GM19238 (cell line): ENCODE measurements around the gene CACNA1C.
A peak's percentile ranks its signal among the peaks of the same experiment; 100 is the strongest.

Experiments used
- DNase-seq: peaks from one replicate; pipeline ENCODE4 v3.0.0; 2011; ENCODE audit warnings: low spot score; ENCODE audit not compliant: insufficient read length

CACNA1C gene

GRCh38 chr12:2052826-2053678 is at the start of gene CACNA1C:
CACNA1C (plus strand) TSS chr12:2052987; CDS start chr12:2053563, 576 bp downstream.
- no peak for DNase-seq

GRCh38 chr12:2003676-2004112 is 49.1 kb upstream of the CACNA1C start:
- peak; percentile 10 for DNase-seq

GRCh38 chr12:2004113-2004929 is 48.5 kb upstream of the CACNA1C start, which contains the start of gene DCP1B:
DCP1B (minus strand) TSS chr12:2004457; CDS start chr12:2004431, 26 bp downstream.
- DNase-seq: peak; percentile 88

DNA sequence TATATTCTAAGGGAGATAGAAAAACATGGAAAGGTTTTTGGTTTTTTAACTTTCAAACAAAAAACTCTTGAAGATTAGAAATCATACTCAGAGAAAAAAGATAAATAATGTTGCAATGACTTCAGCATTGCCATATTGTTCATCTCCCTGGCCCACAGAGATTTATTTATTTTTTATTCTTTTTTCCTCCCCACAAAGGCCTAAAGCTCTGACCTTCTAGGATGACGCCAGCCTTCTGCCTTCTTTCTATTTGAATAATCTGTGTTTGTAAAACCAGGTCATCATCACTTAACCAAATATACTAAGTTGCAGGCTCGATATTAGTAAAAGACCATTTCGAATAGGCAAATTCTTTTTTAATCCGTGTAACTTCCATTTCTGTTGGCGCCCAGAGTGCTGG is 44.1 kb upstream of the CACNA1C start:
- DNase-seq: no peak

DNA sequence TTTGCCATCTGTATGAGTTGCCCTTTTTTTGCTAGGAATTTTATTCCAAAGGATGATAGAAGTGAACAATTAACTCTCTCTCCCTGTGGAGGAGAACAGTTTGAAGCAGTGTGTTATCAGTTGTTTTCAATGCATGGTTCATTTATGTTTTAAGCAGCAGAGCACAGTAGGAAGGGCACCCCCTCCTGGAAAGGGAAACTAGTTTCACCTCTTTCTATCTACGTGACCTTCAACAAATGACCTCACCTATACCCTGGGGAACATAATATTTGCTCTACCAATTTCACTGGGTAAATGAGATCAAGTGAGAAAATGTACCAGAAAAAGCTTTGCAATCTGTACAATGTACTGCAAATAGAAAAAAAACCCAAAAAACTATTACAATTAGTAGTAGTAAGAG is 43.2 kb upstream of the CACNA1C start:
- no peak for DNase-seq

GRCh38 chr12:2011643-2012607 is 40.9 kb upstream of the CACNA1C start:
- DNase-seq: no peak

- DNase-seq: no peak
Observed at GRCh38 chr12:2013086-2013485, 39.7 kb upstream of the CACNA1C start.

- no peak for DNase-seq
Observed at GRCh38 chr12:2013527-2014223, 39.1 kb upstream of the CACNA1C start.

DNA sequence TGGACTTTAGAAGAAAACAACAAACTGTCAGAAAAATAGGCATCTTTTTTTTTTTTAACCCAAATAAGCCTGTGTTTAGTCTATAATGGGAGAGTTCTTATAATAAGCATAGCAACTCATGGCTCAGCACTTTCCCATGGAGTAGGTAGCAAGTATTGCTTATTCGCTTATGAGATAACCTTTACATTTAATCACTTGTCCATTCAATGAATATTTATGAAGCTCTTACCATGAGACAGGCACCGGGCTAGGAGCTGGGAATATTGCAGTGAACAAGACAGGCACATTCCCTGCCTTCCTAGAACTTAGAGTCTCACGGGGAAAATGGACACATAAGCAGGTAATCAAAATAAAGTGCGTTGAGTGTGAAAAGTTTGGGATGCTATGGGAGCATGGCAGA is 38.6 kb upstream of the CACNA1C start:
- no peak for DNase-seq

DNA sequence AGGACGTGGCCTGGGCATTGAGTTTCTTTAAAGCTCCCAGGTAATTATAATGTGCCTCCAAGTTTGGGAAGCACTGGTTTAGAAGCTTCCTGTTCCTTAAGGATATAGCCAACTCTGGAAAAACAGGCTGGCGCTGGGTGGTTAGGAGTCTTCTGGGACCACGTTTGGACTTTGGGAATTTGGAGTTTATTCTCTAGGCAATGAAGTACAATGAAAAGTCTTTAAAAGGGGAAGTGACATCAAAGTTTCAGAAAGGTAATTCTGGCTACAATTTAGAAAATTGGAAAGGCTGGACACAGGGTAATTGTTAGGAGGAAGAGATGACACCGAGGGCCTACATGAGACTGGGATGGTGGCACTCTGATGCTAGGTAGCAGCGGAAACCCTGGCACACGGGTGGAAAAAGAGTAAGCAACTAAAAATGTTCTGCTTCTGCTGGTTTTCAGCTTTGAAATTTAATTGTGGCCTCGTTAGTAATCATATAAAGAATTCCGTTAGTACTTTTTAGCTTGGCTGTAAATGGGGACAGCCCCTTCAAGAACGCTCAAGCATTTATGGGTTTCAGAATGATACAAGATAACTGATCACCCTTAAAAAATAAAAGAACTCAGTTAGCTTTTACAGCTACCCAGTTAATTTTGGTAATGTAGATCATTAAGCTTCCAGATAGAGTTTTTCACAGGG is 35.8 kb upstream of the CACNA1C start:
- no peak for DNase-seq

GRCh38 chr12:2017546-2018337 is 35.0 kb upstream of the CACNA1C start:
- DNase-seq: no peak

DNA sequence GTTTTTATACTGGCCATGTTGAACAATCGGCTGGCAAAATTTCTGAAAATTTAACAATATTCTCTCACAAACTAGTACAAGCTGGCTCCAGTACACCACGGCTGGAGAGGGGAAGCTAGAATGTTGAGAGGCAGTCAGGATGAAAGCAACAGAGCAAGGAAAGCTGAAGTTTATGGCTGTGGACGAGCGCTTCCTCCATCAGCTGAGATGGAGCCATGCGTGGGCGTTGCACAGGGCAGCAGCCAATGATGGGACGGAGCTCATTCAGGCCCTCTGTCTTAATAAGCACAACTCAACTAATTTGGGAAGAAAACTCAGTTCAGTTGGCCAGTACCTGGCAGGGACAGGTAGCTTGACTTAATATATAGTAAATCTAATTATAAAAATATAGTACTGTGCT is 34.4 kb upstream of the CACNA1C start:
- DNase-seq: no peak

- no peak for DNase-seq
Observed at GRCh38 chr12:2019126-2019525, 33.7 kb upstream of the CACNA1C start.

DNA sequence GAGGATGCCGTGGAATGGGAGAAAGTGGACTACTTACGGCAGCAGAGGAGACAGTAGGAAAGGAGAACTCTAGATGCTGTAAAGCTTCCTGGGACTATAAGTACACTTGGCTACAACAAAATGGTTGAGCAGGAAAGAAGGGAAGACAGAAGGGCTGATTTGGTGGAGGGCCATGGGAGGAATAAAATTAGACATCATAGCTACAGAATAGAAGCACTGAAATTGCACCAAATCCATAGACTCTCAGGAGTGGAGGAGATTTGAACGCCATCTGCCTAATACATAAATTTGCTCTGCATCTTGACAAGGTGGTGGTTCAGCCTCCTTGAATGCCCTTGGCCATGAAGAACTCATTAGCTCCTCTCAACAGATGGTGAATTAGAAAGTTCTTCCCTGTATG is 32.3 kb upstream of the CACNA1C start:
- no peak for DNase-seq

GRCh38 chr12:2023365-2023764 is 29.4 kb upstream of the CACNA1C start:
- no peak for DNase-seq

DNA sequence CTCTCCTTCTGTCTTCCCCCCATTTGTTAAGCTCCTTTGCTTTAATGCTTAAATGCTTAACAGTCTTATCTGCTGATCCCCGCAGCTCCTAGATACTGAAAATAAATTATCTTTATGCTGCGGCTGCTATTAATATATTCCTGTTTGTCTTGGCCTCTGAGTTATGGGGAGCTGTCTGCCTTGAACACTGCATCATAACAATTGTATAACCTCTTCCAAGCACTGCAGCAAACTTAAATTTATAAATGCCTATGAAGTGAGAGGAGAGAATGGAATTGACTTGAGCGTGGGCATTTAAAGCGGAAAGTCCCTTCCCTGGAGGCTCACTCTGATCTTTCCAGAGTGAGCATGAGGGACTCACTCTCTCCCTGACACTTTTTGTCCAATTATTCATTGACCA is 25.4 kb upstream of the CACNA1C start:
- no peak for DNase-seq

GRCh38 chr12:2029851-2030250 is 22.9 kb upstream of the CACNA1C start:
- no peak for DNase-seq

- no peak for DNase-seq
Observed at GRCh38 chr12:2032506-2032905, 20.3 kb upstream of the CACNA1C start.
